CD8-positive, alpha-beta memory T cell (primary cell): Measurements from ENCODE around the gene NUTM2B. TPM values are rescaled to one million over a fixed set of nuclear protein-coding genes. Genes with fewer than 3 reads are reported as not detected.
"Not testable (repeated sequence)": the region's sequence is repeated elsewhere in the genome, so short reads cannot be mapped to it uniquely, and the experiment has no call there.

Experiments used
- CTCF ChIA-PET: fragments of 350-600 bp; sonication (Branson Sonifier 250); formaldehyde crosslinking; loops from one replicate; lab custom pipeline; 2021; ENCODE audit warnings: antibody characterized with exemption; lab: Charles Lee
- POLR2A ChIA-PET: fragments of 350-600 bp; sonication (Branson Sonifier 250); formaldehyde crosslinking; loops from one replicate; lab custom pipeline; 2021; ENCODE audit warnings: antibody characterized with exemption; lab: Charles Lee
- DNase-seq, 5 donors: peaks; one replicate each; pipeline versions ENCODE4 v3.0.0 to v3.0.0-alpha.2; 2020 to 2022; ENCODE audit warnings: mixed read lengths in 1 of 5
- H3K27ac ChIP-seq: one replicate; pipeline ENCODE4 v1.7.0; 2013; ENCODE audit warnings: low read depth, mild to moderate bottlenecking, low read length, moderate library complexity
- H3K27me3 ChIP-seq: 2 replicates; pipeline ENCODE4 v1.7.0; 2013; ENCODE audit warnings: low read length, mild to moderate bottlenecking; ENCODE audit not compliant: insufficient read depth, poor library complexity, severe bottlenecking
- H3K36me3 ChIP-seq: 2 replicates; pipeline ENCODE4 v1.7.0; 2013; ENCODE audit warnings: mild to moderate bottlenecking, low read length, moderate library complexity; ENCODE audit not compliant: insufficient read depth
- H3K4me1 ChIP-seq: 2 replicates; pipeline ENCODE4 v1.7.0; 2013; ENCODE audit warnings: mild to moderate bottlenecking, low read length, moderate library complexity; ENCODE audit not compliant: insufficient read depth
- H3K4me3 ChIP-seq: 2 replicates; pipeline ENCODE4 v1.7.0; 2013; ENCODE audit warnings: mild to moderate bottlenecking, low read length
- H3K9me3 ChIP-seq: 2 replicates; pipeline ENCODE4 v1.7.0; 2013; ENCODE audit warnings: mild to moderate bottlenecking, low read length
- H3K27ac Mint-ChIP-seq, 8 donors: one replicate each; pipeline ENCODE4 v1.8.0; 2020 to 2021; ENCODE audit warnings: mixed read lengths in 8 of 8, mild to moderate bottlenecking in 6 of 8, inconsistent platforms in 3 of 8, moderate library complexity in 3 of 8
- H3K27me3 Mint-ChIP-seq, 2 donors: one replicate each; pipeline ENCODE4 v1.8.0; 2020 to 2021; ENCODE audit warnings: mixed read lengths in 2 of 2, mild to moderate bottlenecking in 1 of 2, moderate library complexity in 1 of 2
- H3K36me3 Mint-ChIP-seq, 3 donors: one replicate each; pipeline ENCODE4 v1.8.0; 2020 to 2021; ENCODE audit warnings: mixed read lengths in 3 of 3, inconsistent platforms in 1 of 3, mild to moderate bottlenecking in 1 of 3
- H3K4me1 Mint-ChIP-seq, 3 donors: one replicate each; pipeline ENCODE4 v1.8.0; 2020 to 2021; ENCODE audit warnings: mixed read lengths in 3 of 3, inconsistent platforms in 1 of 3, mild to moderate bottlenecking in 1 of 3
- H3K4me3 Mint-ChIP-seq, 7 donors: one replicate each; pipeline ENCODE4 v1.8.0; 2020 to 2021; ENCODE audit warnings: mixed read lengths in 7 of 7, mild to moderate bottlenecking in 6 of 7, moderate library complexity in 4 of 7, inconsistent platforms in 2 of 7
- H3K9me3 Mint-ChIP-seq, 5 donors: one replicate each; pipeline ENCODE4 v1.8.0; 2020 to 2022; ENCODE audit warnings: mixed read lengths in 5 of 5, mild to moderate bottlenecking in 3 of 5, moderate library complexity in 2 of 5, inconsistent platforms in 1 of 5
- polyA plus RNA-seq: library from polyadenylated mRNA; unstranded; fragments of 300-500 nt; fragmentation: Illumina TruSeq; gene quantifications from one replicate; pipeline ENCODE4 v1.2.3, GENCODE V29; 2021
- total RNA-seq, 2 experiments: library from RNA; stranded (reverse); gene quantifications; one replicate each; pipeline ENCODE4 v1.2.3, GENCODE V29; 2021

The NUTM2B gene
- total and polyA plus RNA-seq, 3 experiments from 2014 or later, result 0.50 to 1.1 TPM; not detected in 1

DNA sequence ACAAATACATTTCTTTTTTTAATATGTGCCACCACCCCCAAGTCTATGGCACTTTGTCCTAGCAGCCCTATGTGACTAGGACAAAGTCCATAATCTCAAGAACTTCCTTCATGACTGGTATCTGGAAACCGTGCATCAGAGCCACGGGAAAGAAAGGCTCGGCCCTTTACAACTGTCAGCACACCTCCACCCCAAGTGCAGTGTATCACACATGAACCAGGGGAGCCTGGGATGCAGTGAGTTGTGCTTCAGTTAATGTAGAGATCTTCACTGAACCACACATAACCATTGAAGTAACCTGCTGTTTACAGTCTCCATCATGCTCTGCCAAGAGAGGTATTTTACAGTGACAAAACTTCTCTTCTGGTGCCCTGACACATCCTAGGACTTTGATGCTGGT is 11.9 kb downstream of the NUTM2B start:
- H3K27me3 Mint-ChIP-seq, H3K4me3 ChIP-seq, H3K36me3 Mint-ChIP-seq, CTCF ChIA-PET, H3K4me3 Mint-ChIP-seq, H3K27ac Mint-ChIP-seq, H3K4me1 Mint-ChIP-seq, H3K9me3 Mint-ChIP-seq, H3K27me3 ChIP-seq, H3K27ac ChIP-seq, H3K9me3 ChIP-seq, H3K36me3 ChIP-seq, H3K4me1 ChIP-seq, POLR2A ChIA-PET, DNase-seq: not testable (repeated sequence)

DNA sequence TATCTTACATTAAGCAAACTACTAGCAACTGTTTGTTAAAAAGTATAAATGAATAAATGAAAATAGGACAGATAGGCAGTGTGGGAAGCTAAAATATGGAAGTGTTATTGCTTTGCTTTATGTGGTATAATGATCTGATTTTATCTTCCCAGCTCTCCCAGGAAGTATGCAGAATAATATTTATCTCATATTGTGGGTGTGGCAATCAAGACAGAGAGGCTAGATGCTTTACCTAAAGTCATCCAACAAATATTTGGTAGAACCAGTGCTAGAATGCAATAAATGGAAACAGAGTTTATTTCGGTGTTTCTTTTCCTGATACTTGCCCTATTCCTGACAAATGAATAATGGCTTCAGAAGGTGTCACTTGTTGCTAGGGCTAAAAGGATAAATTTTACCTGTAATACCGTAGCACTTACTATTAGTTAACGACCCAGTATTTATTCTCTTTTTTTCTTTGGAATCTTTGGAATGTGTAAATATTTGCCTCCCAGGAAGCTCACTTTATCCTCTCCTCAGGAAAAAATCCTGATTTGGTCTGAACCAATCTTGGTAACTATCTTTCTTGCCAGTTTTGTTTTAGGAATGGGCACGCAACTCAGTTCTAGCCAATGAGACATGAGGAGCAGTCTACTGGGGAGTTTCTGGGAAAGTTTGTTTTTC is 14.0 kb downstream of the NUTM2B start:
- H3K27ac ChIP-seq, H3K27ac Mint-ChIP-seq, POLR2A ChIA-PET, H3K27me3 Mint-ChIP-seq, H3K36me3 Mint-ChIP-seq, H3K4me3 ChIP-seq, H3K4me3 Mint-ChIP-seq, H3K9me3 ChIP-seq, CTCF ChIA-PET, DNase-seq, H3K27me3 ChIP-seq, H3K4me1 Mint-ChIP-seq, H3K9me3 Mint-ChIP-seq, H3K4me1 ChIP-seq, H3K36me3 ChIP-seq: not testable (repeated sequence)

DNA sequence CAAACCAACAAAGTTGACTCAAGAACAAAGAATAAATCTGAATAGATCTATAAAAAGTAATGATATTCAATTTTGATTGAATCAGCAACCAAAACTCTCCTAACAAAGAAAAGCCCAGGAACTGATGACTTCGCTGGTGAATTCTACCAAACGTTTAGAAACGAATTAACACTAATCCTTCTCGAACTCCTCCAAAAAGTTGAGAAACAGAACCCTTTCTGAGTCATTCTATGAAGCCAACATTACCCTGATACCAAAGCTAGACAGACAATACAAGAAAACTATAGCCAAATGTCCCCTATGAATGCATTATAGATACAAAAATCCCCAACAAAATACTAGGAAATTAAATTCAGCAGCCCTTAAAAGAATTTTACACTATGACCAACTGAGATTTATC is 17.0 kb downstream of the NUTM2B start:
- H3K4me1 ChIP-seq, H3K27me3 ChIP-seq, DNase-seq, H3K9me3 ChIP-seq, H3K9me3 Mint-ChIP-seq, H3K27ac ChIP-seq, H3K27me3 Mint-ChIP-seq, H3K36me3 ChIP-seq, H3K4me3 Mint-ChIP-seq, H3K4me3 ChIP-seq, POLR2A ChIA-PET, H3K36me3 Mint-ChIP-seq, CTCF ChIA-PET, H3K4me1 Mint-ChIP-seq, H3K27ac Mint-ChIP-seq: not testable (repeated sequence)

DNA sequence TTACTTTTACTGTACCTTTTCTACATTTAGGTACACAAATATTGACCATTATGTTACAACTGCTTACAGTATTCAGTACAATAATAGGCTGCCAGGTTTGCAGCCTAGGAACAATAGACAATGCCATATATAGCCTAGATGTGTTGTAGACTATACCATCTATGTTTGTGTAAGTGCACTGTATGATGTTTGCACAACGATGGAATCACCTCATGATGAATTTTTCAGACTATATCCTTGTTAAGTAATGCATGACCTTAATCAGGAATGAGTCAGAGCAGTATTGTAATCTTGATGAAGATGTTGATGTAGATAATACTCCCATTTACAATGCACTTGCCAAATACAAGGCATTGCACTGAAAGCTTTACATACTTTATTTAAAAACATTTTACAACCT is 23.6 kb downstream of the NUTM2B start:
- H3K9me3 ChIP-seq, H3K27ac ChIP-seq, DNase-seq, H3K27me3 Mint-ChIP-seq, H3K27me3 ChIP-seq, H3K4me1 Mint-ChIP-seq, H3K4me1 ChIP-seq, H3K36me3 Mint-ChIP-seq, H3K27ac Mint-ChIP-seq, H3K36me3 ChIP-seq, H3K4me3 Mint-ChIP-seq, POLR2A ChIA-PET, CTCF ChIA-PET, H3K4me3 ChIP-seq, H3K9me3 Mint-ChIP-seq: not testable (repeated sequence)

DNA sequence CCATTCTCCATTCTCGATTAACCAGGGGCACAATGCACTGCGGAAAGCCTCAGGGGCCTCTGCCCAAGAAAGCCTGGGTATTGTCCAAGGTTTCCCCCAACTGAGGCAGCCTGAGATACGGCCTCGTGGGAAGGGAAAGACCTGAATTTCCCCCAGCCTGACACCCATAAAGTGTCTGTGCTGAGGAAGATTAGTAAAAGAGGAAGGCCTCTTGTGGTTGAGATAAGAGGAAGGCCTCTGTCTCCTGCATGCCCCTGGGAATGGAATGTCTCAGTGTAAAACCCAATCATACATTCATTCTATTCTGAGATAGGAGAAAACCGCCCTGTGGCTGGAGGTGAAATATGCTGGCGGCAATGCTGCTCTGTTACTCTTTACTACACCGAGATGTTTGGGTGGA is 41.8 kb downstream of the NUTM2B start:
- CTCF ChIA-PET, H3K4me1 ChIP-seq, H3K4me3 ChIP-seq, H3K4me3 Mint-ChIP-seq, POLR2A ChIA-PET, H3K27ac Mint-ChIP-seq, H3K4me1 Mint-ChIP-seq, H3K27ac ChIP-seq, H3K9me3 ChIP-seq, DNase-seq, H3K27me3 ChIP-seq, H3K27me3 Mint-ChIP-seq, H3K36me3 ChIP-seq: not testable (repeated sequence)
- peaks cover 3 to 28% (median 17%) of the 10 kb centered on the region in 3 donors for H3K36me3 Mint-ChIP-seq
- H3K9me3 Mint-ChIP-seq, result peaks cover 0 to 14% (median 4%) of the 10 kb centered on the region in 5 donors

DNA sequence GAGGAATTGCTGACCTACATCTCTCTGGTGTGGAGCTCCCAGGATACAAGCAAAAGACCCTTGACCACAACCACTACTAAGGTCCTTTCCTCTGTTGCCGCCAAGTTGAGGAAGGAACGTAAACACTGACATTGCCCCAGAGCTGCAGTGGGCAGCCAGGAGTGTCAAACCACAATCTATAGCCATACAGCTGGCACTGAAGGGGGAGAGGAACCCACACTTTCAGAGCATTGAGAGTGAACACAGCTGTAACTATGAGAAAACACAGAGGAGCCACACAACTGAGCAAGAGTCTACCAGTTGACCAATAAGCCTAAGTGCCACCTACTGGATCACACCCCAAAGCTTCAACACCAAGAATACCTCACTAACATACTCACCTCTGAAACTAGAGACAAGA is 45.5 kb downstream of the NUTM2B start:
- H3K27ac Mint-ChIP-seq, result peak overlapping the region in 1 of 8 donors; percentile 69
- H3K4me3 Mint-ChIP-seq, H3K36me3 ChIP-seq, POLR2A ChIA-PET, DNase-seq, H3K9me3 Mint-ChIP-seq, H3K27me3 Mint-ChIP-seq, H3K4me3 ChIP-seq, H3K4me1 ChIP-seq, H3K9me3 ChIP-seq, H3K27me3 ChIP-seq, CTCF ChIA-PET, H3K27ac ChIP-seq: not testable (repeated sequence)
- peaks cover 5 to 16% (median 11%) of the 10 kb centered on the region in 3 donors for H3K36me3 Mint-ChIP-seq
- H3K4me1 Mint-ChIP-seq, result peaks cover 12 to 16% (median 14%) of the 10 kb centered on the region in 3 donors

DNA sequence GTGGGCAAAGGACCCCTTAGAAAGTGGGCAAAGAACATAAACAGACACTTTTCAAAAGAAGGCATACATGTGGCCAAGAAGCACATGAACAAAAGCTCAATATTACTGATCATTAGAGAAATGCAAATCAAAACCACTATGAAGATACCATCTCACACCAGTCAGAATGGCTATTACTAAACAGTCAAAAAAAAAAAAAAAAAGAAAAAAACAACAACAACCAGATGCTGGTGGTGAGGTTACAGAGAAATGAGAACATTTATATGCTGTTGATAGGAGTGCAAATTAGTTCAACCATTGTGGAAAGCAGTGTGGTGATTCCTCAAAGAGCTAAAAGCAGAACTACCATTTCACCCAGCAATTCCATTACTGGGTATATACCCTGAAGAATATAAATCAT is 50.6 kb downstream of the NUTM2B start:
- H3K36me3 ChIP-seq, H3K4me3 ChIP-seq, H3K9me3 ChIP-seq, H3K4me1 ChIP-seq, POLR2A ChIA-PET, H3K9me3 Mint-ChIP-seq, DNase-seq, H3K4me3 Mint-ChIP-seq, H3K27ac Mint-ChIP-seq, CTCF ChIA-PET, H3K27ac ChIP-seq, H3K27me3 ChIP-seq, H3K27me3 Mint-ChIP-seq: not testable (repeated sequence)
- peaks cover 14 to 28% (median 18%) of the 10 kb centered on the region in 3 donors for H3K4me1 Mint-ChIP-seq
- peaks cover 3 to 12% (median 9%) of the 10 kb centered on the region in 3 donors for H3K36me3 Mint-ChIP-seq

DNA sequence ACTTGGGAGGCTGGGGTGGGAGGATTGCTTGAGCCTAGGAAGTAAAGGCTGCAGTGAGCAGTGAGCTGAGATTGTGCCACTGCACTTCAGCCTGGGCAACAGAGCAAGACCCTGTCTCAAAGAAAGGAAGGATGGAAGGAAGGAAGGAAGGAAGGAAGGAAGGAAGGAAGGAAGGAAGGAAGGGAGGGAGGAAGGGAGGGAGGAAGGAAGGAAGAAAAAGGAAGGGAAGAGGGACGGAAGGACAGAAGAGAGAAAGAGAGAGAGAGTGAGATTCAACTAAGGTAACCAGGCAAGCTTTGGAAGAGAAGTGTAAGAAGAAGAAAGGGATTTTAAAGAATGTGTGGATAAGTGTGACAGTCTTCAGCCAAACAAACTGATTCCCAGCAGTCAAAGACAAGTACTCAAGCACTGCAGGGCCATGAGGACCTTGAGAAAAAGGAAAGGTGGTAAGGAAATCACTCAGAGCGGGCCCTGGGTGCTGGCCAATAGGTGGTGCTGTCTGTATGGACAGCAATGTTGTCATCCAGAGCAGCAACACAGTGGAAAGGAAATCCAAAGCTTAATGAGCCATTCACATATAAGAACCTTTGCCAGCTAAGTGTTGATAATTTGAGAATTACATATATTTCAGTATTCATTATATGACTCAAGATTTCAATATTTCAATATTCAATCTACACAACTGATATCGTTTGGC is 55.4 kb downstream of the NUTM2B start:
- H3K4me3 ChIP-seq, H3K27ac ChIP-seq, H3K27me3 ChIP-seq, DNase-seq, POLR2A ChIA-PET, H3K9me3 Mint-ChIP-seq, H3K4me3 Mint-ChIP-seq, H3K27me3 Mint-ChIP-seq, H3K36me3 ChIP-seq, H3K9me3 ChIP-seq, CTCF ChIA-PET, H3K4me1 ChIP-seq, H3K27ac Mint-ChIP-seq: not testable (repeated sequence)
- Mint-ChIP-seq H3K36me3 (peaks cover 8 to 29% (median 14%) of the 10 kb centered on the region in 3 donors), H3K4me1 (peaks cover 4 to 11% (median 6%) of the 10 kb centered on the region in 3 donors)
